ENCODE data around the gene SPAAR. TPM values are rescaled to one million over a fixed set of nuclear protein-coding genes. Genes with fewer than 3 reads are reported as not detected.

Gene SPAAR
- total RNA-seq, 1 experiment from 2014 or later, result not detected

DNA sequence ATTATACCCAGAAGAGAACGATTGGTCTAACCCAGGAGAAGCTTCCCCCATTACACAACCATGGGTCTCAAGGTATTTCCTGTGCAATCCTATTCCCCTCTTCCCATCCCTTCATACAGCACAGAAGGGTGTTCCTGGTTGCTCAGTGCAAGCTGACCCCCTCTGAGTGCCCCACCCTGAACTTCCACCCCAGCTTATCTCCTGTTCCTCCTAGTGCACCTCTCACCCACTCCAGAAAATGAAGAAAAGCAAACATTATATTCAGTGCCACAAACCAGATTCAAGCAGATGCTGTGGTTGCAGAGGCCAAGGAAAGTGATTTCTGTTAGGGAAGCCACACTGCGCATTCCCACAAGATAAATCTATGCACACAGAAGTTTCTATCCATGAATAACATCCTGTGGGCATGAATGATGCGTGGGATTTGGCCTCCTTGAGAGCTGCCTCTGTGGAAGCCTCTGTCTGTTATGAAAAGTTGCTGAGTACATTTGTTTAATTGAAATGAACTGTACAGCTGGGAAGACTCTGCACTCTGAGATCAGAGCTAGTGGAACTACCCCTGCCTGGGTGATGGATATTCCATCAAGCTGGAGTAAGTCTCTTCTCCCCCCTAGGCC, 50.9 kb downstream of the SPAAR start:
- Histone ChIP-seq H3K4me3 (replicated peaks in 1 of 2; ENCODE audit: low read depth in 1 of 2, low read length in 2 of 2) (no peak overlapping the region), H3K4me2 (ENCODE audit: low read length) (no peak overlapping the region), H4K20me1 (ENCODE audit: insufficient read depth) (no peaks in the 10 kb centered on the region), H2AFZ (ENCODE audit: low read depth, low read length, poor library complexity, severe bottlenecking) (no peak overlapping the region), H3K4me1 (ENCODE audit: control insufficient read depth in 1 of 2, insufficient read depth in 2 of 2, low read length in 2 of 2) (no peaks in the 10 kb centered on the region), H3K9ac (ENCODE audit: low read length) (no peak overlapping the region), H3K27ac (ENCODE audit: low read depth, low read length) (no peak overlapping the region), H3K27me3 (ENCODE audit: insufficient read depth, low read length) (no peaks in the 10 kb centered on the region), H3K36me3 (ENCODE audit: control insufficient read depth in 1 of 2, insufficient read depth in 2 of 2, low read length in 2 of 2) (no peaks in the 10 kb centered on the region), H3K79me2 (ENCODE audit: insufficient read depth, low read length) (no peaks in the 10 kb centered on the region), H3K9me2 (ENCODE audit: insufficient read depth) (no peaks in the 10 kb centered on the region), H3K9me3 (ENCODE audit: control insufficient read depth in 1 of 2, insufficient read depth in 1 of 2, low read depth in 1 of 2, low read length in 2 of 2) (no peaks in the 10 kb centered on the region)
- intact Hi-C loops (cut with micrococcal nuclease), result no loop called here
- ChIA-PET POLR2A (no interaction called here), RAD21 (ENCODE audit: low non-redundant PET in 1 of 2, low total read pairs in 2 of 2, uncharacterized antibody in 2 of 2, unreplicated experiment in 2 of 2) (no interaction called here), CTCF (no interaction called here)
- DNase-seq (ENCODE audit: low read depth, low spot score) (no peak), ATAC-seq (no peak)
- no peak for TF ChIP-seq EGR1 (IDR thresholded peaks at IDR 0.05; ENCODE audit: low read depth)
- TF ChIP-seq CEBPB (IDR thresholded peaks at IDR 0.05; ENCODE audit: low read depth), result no peak
- TF ChIP-seq SIN3A (IDR thresholded peaks at IDR 0.05; ENCODE audit: low read depth), result no peak
- TF ChIP-seq YY1 (IDR thresholded peaks at IDR 0.05; ENCODE audit: extremely low read depth, insufficient replicate concordance, low read depth, low read length), result no peak
- TF ChIP-seq, protein P1, sequence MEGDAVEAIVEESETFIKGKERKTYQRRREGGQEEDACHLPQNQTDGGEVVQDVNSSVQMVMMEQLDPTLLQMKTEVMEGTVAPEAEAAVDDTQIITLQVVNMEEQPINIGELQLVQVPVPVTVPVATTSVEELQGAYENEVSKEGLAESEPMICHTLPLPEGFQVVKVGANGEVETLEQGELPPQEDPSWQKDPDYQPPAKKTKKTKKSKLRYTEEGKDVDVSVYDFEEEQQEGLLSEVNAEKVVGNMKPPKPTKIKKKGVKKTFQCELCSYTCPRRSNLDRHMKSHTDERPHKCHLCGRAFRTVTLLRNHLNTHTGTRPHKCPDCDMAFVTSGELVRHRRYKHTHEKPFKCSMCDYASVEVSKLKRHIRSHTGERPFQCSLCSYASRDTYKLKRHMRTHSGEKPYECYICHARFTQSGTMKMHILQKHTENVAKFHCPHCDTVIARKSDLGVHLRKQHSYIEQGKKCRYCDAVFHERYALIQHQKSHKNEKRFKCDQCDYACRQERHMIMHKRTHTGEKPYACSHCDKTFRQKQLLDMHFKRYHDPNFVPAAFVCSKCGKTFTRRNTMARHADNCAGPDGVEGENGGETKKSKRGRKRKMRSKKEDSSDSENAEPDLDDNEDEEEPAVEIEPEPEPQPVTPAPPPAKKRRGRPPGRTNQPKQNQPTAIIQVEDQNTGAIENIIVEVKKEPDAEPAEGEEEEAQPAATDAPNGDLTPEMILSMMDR (IDR thresholded peaks at IDR 0.05 in 2 of 3, conservative IDR thresholded peaks at IDR 0.05 in 1 of 3; ENCODE audit: borderline replicate concordance in 1 of 3, insufficient read depth in 1 of 3, low read depth in 2 of 3, low read length in 2 of 3), result no peak
- TF ChIP-seq CBX3 (IDR thresholded peaks at IDR 0.05; ENCODE audit: low read depth), result no peak
- BruUV-seq (replicated peaks), result no TSS peak

Other genes with a start within 250 kb of the SPAAR start
- gene ARHGEF39, start 244.3 kb upstream of the SPAAR start, total RNA-seq (2021; ENCODE audit: unreplicated experiment), result 29.8 TPM
- 8.5 TPM for gene CA9, start 235.6 kb upstream of the SPAAR start, total RNA-seq (2021; ENCODE audit: unreplicated experiment)
- gene TPM2, start 219.6 kb upstream of the SPAAR start, total RNA-seq (2021; ENCODE audit: unreplicated experiment), result 278 TPM
- gene TLN1, start 177.3 kb upstream of the SPAAR start, total RNA-seq (2021; ENCODE audit: unreplicated experiment), result 144 TPM
- 22.3 TPM for gene CREB3, start 176.8 kb upstream of the SPAAR start, total RNA-seq (2021; ENCODE audit: unreplicated experiment)
- gene GBA2, start 160.3 kb upstream of the SPAAR start, total RNA-seq (2021; ENCODE audit: unreplicated experiment), result 63.6 TPM
- 32.6 TPM for gene RGP1, start 160.2 kb upstream of the SPAAR start, total RNA-seq (2021; ENCODE audit: unreplicated experiment)
- gene MSMP, start 155.2 kb upstream of the SPAAR start, total RNA-seq (2021; ENCODE audit: unreplicated experiment), result 1.2 TPM
- gene NPR2, start 117.9 kb upstream of the SPAAR start, total RNA-seq (2021; ENCODE audit: unreplicated experiment), result 18.8 TPM
- 0.39 TPM for gene SPAG8, start 97.2 kb upstream of the SPAAR start, total RNA-seq (2021; ENCODE audit: unreplicated experiment)
- gene HINT2, start 94.4 kb upstream of the SPAAR start, total RNA-seq (2021; ENCODE audit: unreplicated experiment), result 49.0 TPM
- not detected for gene FAM221B, start 80.8 kb upstream of the SPAAR start, total RNA-seq (2021; ENCODE audit: unreplicated experiment)
- gene TMEM8B, start 80.3 kb upstream of the SPAAR start, total RNA-seq (2021; ENCODE audit: unreplicated experiment), result 7.2 TPM
- not detected for gene OR13J1, start 39.1 kb upstream of the SPAAR start, total RNA-seq (2021; ENCODE audit: unreplicated experiment)
- 0.32 TPM for gene HRCT1, start 3.3 kb upstream of the SPAAR start, total RNA-seq (2021; ENCODE audit: unreplicated experiment)
- gene OR2S2, start 48.7 kb downstream of the SPAAR start, total RNA-seq (2021; ENCODE audit: unreplicated experiment), result not detected
- gene RECK, start 127.4 kb downstream of the SPAAR start, total RNA-seq (2021; ENCODE audit: unreplicated experiment), result 3.8 TPM
- 14.5 TPM for gene GLIPR2, start 227.2 kb downstream of the SPAAR start, total RNA-seq (2021; ENCODE audit: unreplicated experiment)